HG02885 (cell line): ENCODE data around the gene KNCN.

Source experiments
- ATAC-seq: cut with Tn5 transposase; IDR thresholded peaks from one replicate; pipeline ENCODE4 v1.9.1; 2021; ENCODE audit warnings: mild to moderate bottlenecking; ENCODE audit not compliant: unreplicated experiment, poor library complexity

The KNCN gene

DNA sequence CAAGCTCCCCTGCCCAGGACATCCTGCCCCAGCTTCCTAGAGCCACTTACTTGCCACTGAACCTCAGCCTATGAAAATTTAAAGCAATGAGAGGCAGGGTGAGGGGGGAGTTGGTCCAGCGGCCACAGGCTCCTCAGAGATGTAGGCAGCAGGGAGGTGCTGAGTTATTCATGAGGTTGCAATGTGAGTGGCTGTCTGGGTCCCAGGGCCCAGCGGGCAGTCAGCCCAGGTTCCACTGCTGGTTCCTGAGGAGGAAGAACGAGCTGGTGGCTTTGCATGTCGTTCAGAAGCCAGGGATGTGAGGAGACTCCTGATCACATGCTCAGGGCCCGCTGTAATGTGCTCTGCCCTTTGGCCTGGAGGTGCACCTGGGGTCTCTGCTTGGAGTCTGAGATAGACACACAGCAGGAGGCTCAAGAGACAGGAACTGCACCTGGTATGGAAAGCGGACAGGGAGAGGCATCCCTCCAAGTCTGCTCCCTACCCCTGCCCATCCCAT lies at the start of gene KNCN:
TSS of gene KNCN (minus strand) at position 51 of the 499 bp plus-strand sequence. CDS start 432 bp downstream, outside the sequence.
- ATAC-seq = no peak

DNA sequence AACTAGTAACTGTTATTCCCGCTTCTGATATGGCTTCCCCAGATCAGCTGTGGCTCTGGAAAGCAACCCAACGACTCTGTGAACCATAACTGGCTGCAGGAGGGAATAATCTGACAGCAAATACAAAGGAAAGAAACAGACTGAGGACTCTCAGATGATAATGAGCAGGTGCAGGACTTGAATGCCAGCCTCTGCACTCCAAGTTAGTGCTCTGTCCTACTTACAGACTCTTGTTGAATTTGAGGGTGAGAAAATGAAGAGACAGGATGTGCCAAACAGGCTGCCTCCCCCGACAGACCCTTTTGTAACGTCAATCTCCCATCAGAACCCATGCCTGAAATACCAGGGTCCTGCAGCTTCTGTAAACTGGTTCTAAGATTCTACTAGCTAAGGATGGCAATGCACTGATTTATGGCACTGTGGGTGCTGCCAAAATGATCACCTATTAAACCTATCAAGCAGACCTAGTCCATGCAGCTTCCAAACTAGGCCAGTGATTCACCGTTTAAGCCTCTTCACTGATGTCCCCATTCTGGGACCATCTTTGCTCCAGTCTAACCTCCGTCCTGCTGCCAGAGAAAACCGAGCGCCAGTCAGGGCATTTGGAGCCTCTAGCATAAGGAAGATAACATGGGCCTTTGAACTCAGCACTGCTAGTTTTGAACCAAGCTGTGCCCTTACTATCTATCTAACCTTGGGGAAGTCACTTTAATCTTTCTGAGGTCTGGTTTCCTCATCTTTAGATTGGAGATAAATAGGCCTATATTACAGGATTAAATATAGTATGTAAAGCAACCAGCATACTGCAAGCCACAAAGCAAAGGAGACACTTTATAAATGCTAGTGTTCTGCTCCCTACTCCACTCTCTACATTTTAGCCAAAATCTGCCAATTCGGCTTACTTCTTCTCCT lies 47.9 kb upstream of the KNCN start:
- no peak for ATAC-seq

DNA sequence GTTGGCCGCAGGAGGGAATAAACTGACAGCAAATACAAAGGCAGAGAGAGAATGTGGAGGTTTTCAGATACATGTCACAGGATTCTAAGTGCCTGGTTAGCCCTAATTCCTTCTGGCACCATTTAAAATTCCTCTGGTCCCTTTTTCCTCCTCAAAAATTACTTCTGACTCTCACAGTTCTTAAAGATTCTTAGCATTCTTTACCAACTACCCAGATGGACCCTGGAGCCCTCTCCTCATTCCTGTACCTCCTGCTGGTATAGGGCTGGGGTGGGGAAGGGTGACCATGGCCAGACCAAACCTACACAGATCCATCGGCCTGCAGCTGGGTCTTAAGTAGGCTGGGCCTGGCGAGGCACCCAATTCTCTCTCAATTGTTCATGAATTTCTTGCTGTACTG lies 45.4 kb upstream of the KNCN start:
- no peak for ATAC-seq

DNA sequence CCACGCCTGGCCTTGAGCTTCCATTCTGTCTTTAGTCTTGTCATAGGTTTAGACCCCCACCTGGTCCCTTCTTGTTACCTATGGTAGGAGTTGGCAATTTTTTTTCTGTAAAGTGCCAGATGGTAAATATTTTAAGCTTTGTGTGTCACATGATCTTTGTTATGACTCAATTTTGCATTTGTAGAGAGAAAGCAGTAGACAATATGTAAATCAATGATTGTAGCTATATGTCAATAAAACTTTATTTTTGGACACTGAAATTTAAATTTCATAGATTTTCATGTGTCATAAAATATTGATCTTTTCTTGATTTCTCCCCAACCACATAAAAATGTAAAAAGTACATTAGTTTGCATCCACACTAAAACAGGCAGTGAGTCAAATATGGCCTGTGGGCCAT lies 44.6 kb upstream of the KNCN start:
- ATAC-seq = no peak

DNA sequence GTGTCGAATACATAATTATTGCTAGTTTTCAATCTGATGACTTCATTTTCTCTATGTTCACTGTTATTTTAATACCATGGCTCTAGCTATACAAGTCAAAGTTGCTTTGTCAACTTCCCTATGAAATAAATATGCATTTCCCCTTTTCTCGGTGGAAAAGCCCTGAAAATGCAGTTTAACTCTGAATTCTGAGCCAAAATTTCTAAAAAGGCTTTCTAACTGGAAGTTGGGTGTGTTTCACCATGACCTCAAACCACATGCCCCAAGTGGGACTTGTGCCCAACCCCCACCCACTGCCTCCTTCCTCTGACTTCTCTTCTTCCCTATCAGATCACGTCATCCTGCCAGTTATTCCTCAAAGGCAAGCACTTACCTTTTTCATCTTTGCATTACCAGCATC lies 43.7 kb upstream of the KNCN start:
- ATAC-seq = no peak

DNA sequence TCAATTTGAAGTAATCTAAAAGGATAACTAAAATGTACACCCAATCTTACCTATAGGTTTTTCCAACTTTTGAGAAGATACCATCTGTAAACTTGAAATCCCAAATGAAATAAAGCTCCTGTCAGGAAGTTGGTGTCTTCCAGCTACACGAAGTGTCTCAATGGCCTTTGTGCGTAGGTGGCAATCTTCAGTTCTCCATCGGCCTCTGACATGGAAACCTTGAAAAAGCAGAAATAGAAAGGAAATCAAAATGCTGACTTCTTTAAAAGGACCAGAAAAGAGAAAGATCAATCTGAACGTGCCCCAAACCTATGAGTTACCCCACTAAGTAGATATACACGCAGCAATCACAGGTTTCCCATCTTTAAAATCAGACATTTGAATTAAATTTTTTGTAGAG lies 42.6 kb upstream of the KNCN start:
- ATAC-seq = no peak

DNA sequence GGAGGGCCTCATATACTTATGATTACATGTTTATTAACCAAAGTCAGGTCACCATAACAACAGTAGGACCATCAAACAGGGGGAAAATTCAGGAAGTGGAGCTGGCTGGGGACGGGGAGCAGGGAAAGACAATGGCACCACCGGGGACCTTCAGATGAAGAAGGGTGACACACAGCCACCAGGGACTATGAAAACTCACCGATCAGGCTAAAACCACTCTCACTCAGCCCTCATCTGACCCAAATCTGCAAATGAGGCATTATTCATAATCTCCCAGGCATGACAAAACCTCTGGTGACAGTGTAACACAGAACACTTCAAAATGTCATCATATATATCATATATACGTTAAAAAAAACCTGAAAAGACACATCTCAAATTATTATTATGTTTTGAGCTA lies 41.4 kb upstream of the KNCN start:
- no peak for ATAC-seq

DNA sequence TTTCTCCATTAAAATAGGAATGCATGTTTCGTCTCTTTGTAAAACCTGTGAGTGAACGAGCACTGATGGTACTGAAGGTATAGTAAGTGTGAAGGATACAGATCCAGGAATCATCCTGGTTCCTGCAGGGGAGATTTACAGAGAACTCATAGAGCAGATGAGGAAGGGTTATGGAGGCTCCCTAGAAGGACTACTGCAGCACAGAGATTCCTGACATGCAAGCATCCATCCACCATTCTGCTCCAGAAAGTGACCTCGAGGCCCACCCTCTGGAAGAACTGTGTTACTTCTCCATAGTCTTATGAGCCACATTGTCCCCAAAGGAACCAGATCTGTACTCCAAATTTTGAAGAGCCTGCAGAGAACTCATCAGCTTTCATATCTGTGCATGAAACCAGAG lies 38.1 kb upstream of the KNCN start:
- no peak for ATAC-seq

DNA sequence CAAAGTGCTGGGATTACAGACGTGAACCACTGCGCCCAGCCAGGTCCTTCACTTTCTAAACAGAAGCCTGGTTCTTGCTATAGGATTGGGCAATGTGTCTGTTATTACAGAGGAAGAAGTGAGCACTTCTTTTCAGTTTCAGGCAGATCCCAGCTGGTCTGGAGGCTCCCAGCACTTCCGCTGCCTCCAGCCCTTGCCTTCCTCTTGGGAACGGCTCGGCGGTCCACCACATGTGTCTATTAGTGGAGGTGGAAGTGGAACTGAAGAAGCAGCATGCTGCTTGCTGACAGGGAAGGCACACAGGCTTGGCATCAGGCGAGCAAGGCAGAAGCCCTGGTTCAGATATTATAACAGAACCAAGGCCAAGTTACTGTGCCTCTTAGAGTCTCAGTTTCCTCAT lies 35.6 kb upstream of the KNCN start:
- no peak for ATAC-seq

DNA sequence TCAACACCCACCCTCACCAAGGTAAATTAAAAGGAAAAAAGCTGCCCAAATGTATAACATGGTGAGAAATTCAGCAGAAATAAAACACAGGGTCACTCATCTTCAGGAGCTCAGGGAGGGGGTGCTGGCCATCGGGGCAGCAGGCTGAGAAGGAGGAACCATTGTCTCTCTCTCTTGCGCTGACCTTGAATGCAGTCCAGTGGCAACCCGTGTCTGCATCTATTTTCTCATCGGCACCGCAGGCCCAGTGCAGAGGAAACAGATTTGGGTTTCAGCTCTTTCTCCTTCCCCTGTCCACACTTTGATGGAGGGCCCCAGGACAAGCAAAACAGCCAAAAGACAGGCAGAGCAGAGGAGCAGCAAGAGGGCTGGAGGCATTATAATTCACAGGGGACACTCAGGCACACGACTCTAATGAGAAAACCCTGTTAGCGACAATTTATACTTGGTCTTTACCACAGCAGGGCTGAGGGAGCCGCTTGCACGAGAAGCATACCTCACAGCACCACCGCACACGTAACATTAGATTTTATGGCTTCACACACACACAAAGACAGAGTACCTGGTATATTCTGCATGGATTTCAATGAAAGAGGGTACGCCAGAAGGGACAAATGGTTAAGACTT lies 34.0 kb upstream of the KNCN start:
- ATAC-seq = no peak

DNA sequence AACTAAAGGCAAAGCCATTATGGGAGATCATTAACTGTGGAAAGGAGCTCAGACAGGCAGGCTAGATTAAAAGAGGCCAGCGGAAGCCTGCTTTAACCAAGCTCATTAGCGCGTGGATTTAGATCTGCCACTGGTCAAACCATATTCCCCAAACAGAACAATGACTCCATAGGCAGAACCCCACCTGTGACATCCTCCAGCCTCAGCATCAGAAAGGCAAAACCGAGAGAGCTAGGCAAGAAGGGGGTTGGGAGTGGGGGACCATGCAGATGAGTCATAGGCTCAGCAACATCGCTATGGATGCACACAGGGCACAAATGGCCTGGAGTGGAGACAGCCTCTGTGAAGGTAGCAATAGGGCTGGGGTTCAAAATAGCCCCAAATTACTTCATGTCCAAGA lies 32.0 kb upstream of the KNCN start:
- no peak for ATAC-seq

DNA sequence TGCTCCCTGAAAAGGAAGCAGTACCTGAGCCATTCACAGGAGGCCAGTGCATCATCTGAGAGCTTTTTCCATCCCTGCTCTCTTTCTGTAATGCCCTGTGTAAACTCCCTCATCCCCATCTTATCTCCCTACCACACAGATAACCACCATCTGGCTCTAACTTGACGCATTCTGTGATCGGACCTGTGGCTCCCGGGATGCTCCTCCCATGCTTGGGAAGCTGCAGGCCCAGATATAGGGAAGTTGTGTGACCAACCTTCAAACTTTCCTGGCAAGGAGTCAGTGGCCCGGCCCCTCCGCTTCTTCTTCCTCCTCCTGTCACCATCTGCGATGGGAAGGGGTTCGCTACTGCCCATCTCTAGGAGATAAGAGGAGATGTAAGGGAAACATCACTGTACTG lies 31.5 kb upstream of the KNCN start:
- ATAC-seq = no peak

DNA sequence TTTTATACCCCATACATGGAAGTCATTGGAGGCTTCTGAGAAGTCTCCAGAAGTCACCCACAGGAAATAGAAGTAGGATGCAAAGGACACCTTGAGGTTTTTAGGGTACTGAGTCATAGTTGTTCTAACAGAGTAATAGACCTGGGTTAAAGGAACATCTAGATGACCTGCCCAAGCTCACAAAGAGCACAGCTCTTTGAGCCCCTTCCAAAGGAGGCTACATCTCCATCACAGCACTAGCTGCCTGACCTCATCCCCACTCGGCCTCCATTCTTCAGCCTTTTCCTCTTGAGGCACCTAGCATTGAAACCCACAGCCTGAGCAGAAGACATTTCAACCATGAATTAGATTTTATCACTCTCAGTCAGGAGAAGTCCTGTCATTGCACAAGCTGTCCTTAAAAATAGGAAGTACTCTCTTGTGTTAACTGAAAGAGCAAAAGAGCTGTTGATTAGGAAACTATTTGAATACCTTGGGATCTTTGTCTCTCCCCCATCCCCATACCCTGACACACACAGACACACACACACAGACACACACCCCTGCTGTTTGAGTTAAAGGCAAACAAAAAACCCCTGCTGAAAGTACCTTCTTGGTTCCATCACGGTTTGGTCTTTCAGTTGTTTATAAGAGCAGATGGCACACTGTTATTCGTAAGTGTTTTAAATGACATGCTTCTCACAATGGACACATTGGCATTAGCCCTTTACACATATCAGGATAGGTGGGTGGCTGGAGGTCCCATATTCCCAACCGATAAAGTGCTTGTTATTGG lies 30.4 kb upstream of the KNCN start:
- no peak for ATAC-seq

DNA sequence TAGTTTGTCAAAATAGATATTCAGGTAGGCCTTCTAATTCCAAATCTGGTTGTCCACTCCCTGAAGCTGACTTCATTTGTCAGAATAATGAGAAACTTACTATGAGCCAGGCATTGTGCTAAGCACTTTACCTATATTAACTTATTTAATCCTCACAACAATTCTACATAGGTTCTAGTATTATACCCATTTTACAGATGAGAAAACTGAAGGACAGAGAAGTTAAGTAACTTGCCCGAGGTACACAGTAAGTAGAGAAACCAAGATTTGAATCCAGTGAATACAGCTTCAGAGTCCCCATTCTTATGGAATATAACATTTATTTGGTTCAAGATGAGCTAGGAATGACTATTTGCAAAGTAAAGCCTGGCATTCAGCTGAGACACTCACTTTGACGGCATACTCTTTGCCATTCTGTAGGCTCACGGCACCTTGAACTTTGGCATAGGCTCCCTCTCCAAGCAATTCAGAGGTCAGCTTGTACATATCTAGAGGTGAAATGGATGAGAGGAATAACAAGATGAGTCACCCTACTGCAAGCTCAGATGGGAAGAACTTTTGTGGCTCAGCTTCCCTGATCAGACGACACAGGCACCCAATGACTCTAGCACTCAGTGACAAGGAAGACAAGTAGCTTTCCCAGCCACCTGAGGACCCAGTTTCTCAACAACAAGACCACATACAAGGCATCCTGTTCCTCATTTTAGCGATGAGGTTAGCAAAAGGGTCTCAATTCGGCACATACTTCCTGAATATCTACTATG lies 28.9 kb upstream of the KNCN start:
- no peak for ATAC-seq

DNA sequence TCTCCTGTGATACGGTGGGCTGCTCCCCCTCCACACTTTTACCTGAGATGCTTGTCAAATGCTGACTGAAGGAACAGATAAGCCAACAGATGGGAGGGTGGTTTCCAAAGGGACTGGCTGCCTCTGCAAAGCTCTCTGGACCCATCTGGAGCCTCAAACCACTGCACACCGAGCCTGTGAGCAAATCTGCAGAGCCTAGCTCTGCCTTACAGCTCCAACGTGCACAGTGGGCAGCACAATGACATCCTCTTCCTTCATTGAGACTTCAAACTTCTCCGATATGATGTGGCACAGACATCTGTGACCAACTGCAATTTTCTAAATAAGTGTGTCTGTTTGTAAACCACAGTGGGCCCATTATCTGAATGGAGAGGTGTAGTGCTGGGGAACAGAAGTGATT lies 26.2 kb upstream of the KNCN start:
- ATAC-seq = no peak

DNA sequence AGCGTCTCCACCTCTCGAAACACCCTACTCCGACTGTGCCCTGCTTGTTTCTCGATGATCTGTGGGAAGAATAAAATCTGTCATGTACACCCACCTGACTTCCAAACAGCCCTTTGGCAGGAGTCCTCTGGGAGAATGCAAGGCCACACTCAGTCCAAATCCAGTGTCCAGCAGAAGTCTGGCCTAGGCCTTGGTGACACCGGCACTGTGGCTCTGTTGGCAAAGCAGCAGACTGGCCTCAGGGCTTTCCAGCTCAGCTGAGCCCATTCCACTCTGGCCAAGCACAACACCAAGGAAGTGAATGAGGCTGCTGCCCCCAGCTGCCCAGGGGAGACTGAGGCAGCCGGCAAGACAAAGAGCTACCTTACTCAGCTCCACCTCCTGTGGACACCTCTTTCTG lies 25.1 kb upstream of the KNCN start:
- ATAC-seq = no peak

DNA sequence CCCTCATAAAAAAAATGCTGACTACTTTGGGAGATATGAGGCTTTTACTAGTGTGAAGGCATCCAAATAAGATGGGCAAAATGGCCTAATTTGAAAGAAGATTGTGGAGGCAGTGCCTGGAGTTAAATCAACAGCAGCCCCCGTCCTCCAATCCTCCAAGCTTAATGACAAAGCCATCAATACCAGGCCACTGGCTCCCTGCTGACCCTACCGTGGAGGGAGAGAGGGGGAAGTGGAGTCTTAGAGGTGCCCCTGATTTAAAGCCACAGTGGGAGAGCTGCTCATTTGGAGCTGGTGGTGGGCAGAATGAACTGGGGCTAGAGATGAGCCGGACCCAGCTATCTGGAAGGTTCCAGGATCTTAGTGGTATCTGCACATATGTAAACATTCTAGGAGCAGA lies 24.3 kb upstream of the KNCN start:
- ATAC-seq = no peak

DNA sequence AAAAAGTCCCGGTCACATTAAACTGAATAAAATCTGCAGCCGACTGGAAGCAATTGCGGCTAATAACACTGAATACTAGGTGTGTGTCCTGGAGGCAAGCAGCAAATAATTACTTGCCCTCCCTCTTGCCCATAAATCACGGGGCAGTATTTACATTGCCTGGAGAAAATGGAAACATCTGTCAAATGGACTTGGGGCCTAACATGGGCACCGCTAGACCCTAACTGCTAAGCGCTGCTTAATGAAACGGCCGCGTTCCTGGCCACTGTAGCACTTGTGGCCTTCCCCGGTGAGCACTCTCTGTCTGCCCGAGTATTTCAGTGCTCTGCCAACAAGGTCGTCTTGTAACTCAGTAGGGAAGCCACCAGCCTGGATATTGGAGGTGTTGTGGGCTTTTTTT lies 23.9 kb upstream of the KNCN start:
- no peak for ATAC-seq

DNA sequence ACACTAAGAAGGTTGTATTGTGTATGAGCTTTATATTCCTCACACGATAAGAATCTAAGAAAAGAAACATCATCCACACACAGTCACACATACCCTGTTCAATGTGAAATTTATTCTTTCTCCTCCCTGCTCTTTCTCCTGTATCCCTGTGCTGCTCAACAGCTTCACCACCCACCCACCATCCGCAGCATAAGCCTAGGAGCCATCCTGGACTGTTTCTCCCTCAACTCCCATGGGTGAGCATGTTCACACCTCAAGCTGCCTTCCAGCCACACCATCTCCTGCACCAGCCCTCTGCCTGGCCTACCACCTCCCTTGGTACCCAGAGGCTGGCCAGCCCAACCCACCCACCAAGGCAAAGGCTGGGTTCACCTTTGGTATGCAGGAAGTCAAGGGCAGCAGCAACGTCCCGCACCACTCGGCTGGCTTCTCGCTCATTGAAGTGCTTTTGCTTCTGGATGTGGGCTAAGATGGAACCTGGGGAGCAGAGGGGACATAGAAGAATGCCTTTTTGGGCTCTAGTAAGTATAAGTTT lies 20.3 kb upstream of the KNCN start:
- ATAC-seq = no peak
